Naive B cell (primary cell): Measurements from ENCODE around the gene TM4SF4. TPM values are rescaled to one million over a fixed set of nuclear protein-coding genes. Genes with fewer than 3 reads are reported as not detected.
A peak's percentile ranks its signal among the peaks of the same experiment; 100 is the strongest.

Source experiments
- ATAC-seq, 2 donors: fragments of 150-1000 bp; cut with Tn5 transposase; 2 replicates each; pipeline ENCODE4 v1.10.0; 2021; ENCODE audit warnings: low read depth in 2 of 2, mild to moderate bottlenecking in 2 of 2, moderate library complexity in 2 of 2
- DNase-seq: peaks from one replicate; pipeline ENCODE4 v3.0.0; 2022
- H3K27ac Mint-ChIP-seq, 6 donors: one replicate each; pipeline ENCODE4 v1.8.0; 2020 to 2022; ENCODE audit warnings: mild to moderate bottlenecking in 6 of 6, mixed read lengths in 6 of 6, moderate library complexity in 5 of 6, inconsistent platforms in 2 of 6
- H3K27me3 Mint-ChIP-seq, 3 donors: one replicate each; pipeline ENCODE4 v1.8.0; 2021 to 2022; ENCODE audit warnings: mixed read lengths in 3 of 3, mild to moderate bottlenecking in 1 of 3
- H3K36me3 Mint-ChIP-seq, 2 donors: one replicate each; pipeline ENCODE4 v1.8.0; 2020 to 2022; ENCODE audit warnings: mixed read lengths in 2 of 2, inconsistent platforms in 1 of 2, mild to moderate bottlenecking in 1 of 2
- H3K4me1 Mint-ChIP-seq, 3 donors: one replicate each; pipeline ENCODE4 v1.8.0; 2020 to 2022; ENCODE audit warnings: mixed read lengths in 3 of 3, inconsistent platforms in 1 of 3, mild to moderate bottlenecking in 1 of 3, moderate library complexity in 1 of 3
- H3K4me3 Mint-ChIP-seq, 8 donors: one replicate each; pipeline ENCODE4 v1.8.0; 2020 to 2022; ENCODE audit warnings: mild to moderate bottlenecking in 8 of 8, mixed read lengths in 8 of 8, moderate library complexity in 8 of 8, inconsistent platforms in 2 of 8
- H3K9me3 Mint-ChIP-seq, 7 donors: one replicate each; pipeline ENCODE4 v1.8.0; 2020 to 2022; ENCODE audit warnings: mixed read lengths in 7 of 7, mild to moderate bottlenecking in 5 of 7, inconsistent platforms in 2 of 7, moderate library complexity in 1 of 7
- polyA plus RNA-seq, 6 donors: library from polyadenylated mRNA; unstranded; fragments of 300-500 nt; fragmentation: Illumina TruSeq; gene quantifications; one replicate each; pipeline ENCODE4 v1.2.3, GENCODE V29; 2021; ENCODE audit warnings: low read depth in 6 of 6

TM4SF4 gene
- polyA plus RNA-seq, 6 donors from 2014 or later = not detected

DNA sequence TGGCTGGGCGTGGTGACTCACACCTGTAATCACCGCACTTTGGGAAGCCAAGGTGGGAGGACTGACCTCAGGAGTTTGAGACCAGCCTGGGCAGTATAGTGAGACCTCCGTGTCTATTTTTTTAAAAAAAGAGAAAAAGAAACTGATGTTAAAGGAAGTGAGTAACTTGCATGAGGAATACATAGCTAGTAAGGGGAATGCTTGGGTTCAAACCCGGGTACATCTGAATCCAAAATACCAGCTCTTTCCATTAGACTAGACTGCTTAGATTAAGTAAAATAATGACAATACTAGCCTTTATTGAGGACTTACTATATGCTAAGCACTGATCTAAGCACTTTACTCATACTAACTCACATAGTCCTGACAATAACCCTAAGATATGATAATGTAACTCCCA, 22.4 kb downstream of the TM4SF4 start:
- no peaks in the 10 kb centered on the region for H3K9me3 Mint-ChIP-seq
- H3K27me3 Mint-ChIP-seq = peaks cover 16 to 30% (median 24%) of the 10 kb centered on the region in 3 donors
- DNase-seq (no peak), ATAC-seq (no peak)
- no peaks in the 10 kb centered on the region for H3K36me3 Mint-ChIP-seq
- peak overlapping the region in 1 of 8 donors; percentile 20 for H3K4me3 Mint-ChIP-seq
- H3K27ac Mint-ChIP-seq = no peak overlapping the region
- H3K4me1 Mint-ChIP-seq = peaks cover 0 to 8% (median 4%) of the 10 kb centered on the region in 3 donors

DNA sequence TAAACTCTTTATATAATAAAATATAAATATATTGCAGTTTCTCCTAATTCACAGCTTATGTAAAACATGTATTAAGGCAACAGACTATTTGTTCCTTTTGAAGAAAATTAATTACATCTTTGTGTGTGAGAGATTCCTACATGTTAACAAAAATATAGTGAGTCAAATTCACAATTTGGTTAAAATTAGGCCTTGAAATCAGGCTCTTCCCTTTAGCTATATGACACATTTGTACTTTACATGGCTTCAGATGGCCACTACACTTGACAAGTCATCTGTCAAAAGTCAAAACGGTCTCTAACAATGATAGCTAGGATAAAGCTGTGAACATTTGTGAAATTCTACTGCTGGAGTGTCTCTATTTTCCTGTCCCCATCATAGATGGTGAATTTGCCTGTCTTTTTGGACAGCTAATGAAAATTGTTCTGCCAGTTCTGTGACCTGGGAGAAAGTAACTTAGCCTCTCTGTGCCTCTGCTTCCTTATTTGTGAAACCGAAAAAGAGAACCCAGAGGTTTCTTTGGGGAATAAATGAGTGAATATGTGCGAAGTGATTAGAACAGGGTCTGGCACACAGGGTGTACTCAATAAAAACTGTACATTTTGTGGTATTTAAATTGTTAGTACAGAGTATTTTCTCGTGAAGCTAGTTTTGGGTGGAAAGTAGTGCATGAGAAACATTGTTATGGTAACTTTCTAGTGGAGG, 23.6 kb downstream of the TM4SF4 start:
- no peak overlapping the region for H3K4me3 Mint-ChIP-seq
- H3K4me1 Mint-ChIP-seq = peaks cover 0 to 8% (median 4%) of the 10 kb centered on the region in 3 donors
- H3K9me3 Mint-ChIP-seq = no peaks in the 10 kb centered on the region
- H3K27me3 Mint-ChIP-seq = peaks cover 14 to 27% (median 20%) of the 10 kb centered on the region in 3 donors
- H3K27ac Mint-ChIP-seq = no peak overlapping the region
- no peak for ATAC-seq
- no peak for DNase-seq
- H3K36me3 Mint-ChIP-seq = no peaks in the 10 kb centered on the region

DNA sequence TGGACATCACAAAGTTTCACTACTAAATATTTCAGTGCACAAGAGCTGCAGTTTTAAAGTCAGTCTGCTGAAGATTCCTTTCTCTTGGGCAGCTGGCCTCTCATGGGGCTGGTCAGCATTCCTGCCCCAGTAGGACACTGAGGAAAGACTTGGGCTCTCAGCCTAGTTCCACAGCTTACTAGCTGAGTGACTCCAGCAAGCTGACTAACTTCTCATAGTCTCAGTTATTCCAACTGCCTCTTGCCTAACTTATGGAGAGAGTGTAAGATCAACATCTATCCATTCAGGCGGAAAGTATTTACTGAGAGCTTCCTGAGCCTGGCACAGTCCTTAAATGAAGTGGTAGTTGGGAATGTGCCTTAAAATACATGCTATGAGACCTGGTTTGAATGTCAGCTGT, 27.0 kb downstream of the TM4SF4 start:
- H3K36me3 Mint-ChIP-seq = no peaks in the 10 kb centered on the region
- peaks cover 13 to 16% (median 15%) of the 10 kb centered on the region in 3 donors for H3K27me3 Mint-ChIP-seq
- ATAC-seq (no peak), DNase-seq (no peak)
- H3K4me1 Mint-ChIP-seq = peaks cover 0 to 3% (median 0%) of the 10 kb centered on the region in 3 donors
- H3K9me3 Mint-ChIP-seq = no peaks in the 10 kb centered on the region
- H3K4me3 Mint-ChIP-seq = no peak overlapping the region
- H3K27ac Mint-ChIP-seq = no peak overlapping the region

DNA sequence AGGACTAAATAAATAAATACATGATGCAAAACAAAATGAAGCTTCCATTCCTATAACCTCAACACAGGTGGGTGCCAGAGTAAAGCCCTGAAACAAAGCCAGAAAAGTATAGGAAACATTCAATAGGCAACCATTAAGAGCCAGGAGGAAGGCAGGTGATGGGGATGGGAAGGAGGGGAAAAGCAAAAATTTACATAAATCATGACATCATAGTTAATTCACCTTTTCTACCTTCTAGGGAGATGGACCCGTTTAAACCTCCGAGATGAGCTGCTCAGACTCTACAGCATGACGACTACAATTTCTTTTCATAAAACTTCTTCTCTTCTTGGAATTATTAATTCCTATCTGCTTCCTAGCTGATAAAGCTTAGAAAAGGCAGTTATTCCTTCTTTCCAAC, 27.9 kb downstream of the TM4SF4 start:
- ATAC-seq (no peak), DNase-seq (no peak)
- H3K27ac Mint-ChIP-seq = no peak overlapping the region
- H3K27me3 Mint-ChIP-seq = peaks cover 17 to 19% (median 19%) of the 10 kb centered on the region in 3 donors
- H3K9me3 Mint-ChIP-seq = no peaks in the 10 kb centered on the region
- no peaks in the 10 kb centered on the region for H3K36me3 Mint-ChIP-seq
- H3K4me3 Mint-ChIP-seq = no peak overlapping the region
- H3K4me1 Mint-ChIP-seq = peaks cover 0 to 5% (median 2%) of the 10 kb centered on the region in 3 donors

DNA sequence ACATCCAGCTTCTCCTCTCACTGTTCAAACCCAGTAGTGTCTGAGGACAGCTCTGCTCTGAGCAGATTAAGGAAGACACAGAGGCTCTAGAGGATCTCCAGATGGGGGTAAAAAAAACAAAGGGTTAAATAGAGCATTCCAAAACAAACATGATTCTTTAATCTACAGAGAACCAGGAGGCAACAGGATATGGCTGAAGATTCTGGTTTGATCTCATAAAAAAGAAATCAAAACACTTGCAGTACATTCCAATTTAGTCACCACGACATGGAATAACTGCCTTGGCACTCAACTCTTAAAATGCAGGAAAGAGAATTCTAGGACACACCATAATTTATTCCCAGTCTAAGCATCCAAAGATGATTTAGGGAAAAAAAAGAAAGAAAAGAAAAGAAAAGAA, 32.0 kb downstream of the TM4SF4 start:
- no peaks in the 10 kb centered on the region for H3K36me3 Mint-ChIP-seq
- H3K27me3 Mint-ChIP-seq = peaks cover 13 to 22% (median 15%) of the 10 kb centered on the region in 3 donors
- H3K27ac Mint-ChIP-seq = no peak overlapping the region
- peaks cover 0 to 13% (median 10%) of the 10 kb centered on the region in 3 donors for H3K4me1 Mint-ChIP-seq
- DNase-seq (no peak), ATAC-seq (no peak)
- H3K4me3 Mint-ChIP-seq = no peak overlapping the region
- H3K9me3 Mint-ChIP-seq = no peaks in the 10 kb centered on the region

DNA sequence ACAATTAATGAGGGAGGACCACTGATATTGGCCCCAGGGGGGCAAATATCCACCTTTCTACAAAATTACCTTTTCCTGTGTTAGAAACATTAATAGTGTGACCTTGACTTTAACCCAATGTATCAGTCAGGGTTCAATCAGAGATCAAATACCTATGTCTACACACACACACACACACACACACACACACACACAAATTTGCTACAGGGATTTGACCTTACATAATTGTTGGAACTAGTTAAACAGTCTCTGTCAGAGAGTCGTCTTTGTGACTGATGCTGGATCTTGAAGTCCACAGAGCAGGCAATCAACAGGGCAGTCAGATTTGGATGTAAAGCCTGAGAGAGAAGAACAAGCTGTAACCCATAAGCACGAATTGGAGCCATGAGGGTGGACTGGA, 32.5 kb downstream of the TM4SF4 start:
- peaks cover 12 to 18% (median 15%) of the 10 kb centered on the region in 3 donors for H3K27me3 Mint-ChIP-seq
- DNase-seq = no peak
- H3K36me3 Mint-ChIP-seq = no peaks in the 10 kb centered on the region
- no peak overlapping the region for H3K4me3 Mint-ChIP-seq
- no peak overlapping the region for H3K27ac Mint-ChIP-seq
- ATAC-seq = no peak
- peaks cover 0 to 13% (median 10%) of the 10 kb centered on the region in 3 donors for H3K4me1 Mint-ChIP-seq
- H3K9me3 Mint-ChIP-seq = no peaks in the 10 kb centered on the region

DNA sequence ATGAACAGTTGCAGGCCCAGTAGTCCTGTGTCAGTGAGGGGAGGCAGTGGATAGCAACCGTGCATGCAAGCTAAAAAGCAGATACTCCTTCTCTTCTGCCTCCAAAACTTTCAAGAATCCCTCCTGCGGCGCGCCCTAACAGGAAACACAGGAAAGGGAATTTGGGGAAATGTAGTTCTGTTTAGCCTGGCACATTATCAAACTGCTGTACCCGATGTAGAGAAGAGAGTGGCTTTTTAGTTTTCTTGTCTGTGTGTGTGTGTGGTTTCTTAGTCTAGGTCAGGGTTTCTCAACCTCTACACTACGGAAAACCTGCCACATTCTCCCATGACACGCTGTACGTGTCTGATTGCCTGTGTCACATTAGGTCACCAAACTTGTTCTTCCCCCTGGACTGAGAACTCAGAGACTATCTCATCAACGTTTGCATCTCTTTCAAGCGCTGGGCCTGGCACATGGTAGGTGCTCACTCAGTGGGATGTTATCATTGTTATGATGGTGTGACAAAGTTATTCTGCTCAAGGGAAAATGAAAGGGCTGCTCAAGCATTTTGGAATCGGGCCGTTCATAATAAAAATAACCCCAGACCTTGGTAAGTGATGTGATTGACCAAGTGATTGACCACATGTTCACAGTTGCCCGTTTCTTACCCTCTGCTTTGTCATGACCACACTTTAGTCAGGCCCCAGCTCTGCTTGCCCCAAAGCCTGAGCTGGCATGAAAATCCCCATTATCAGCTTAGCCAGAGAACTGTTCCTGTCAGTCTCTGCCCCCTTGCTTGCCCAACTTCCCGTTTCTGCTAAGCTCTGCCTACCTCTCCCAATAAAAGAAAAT, 33.2 kb downstream of the TM4SF4 start:
- peaks cover 19 to 21% (median 19%) of the 10 kb centered on the region in 3 donors for H3K27me3 Mint-ChIP-seq
- peak overlapping the region in 6 of 8 donors; percentile 1 to 69 (median 55) for H3K4me3 Mint-ChIP-seq
- peaks cover 0 to 20% (median 10%) of the 10 kb centered on the region in 3 donors for H3K4me1 Mint-ChIP-seq
- no peaks in the 10 kb centered on the region for H3K36me3 Mint-ChIP-seq
- peak; percentile 36 to 37 for ATAC-seq
- H3K27ac Mint-ChIP-seq = peak overlapping the region in 3 of 6 donors; percentile 4 to 88 (median 33)
- no peaks in the 10 kb centered on the region for H3K9me3 Mint-ChIP-seq
- DNase-seq = no peak

DNA sequence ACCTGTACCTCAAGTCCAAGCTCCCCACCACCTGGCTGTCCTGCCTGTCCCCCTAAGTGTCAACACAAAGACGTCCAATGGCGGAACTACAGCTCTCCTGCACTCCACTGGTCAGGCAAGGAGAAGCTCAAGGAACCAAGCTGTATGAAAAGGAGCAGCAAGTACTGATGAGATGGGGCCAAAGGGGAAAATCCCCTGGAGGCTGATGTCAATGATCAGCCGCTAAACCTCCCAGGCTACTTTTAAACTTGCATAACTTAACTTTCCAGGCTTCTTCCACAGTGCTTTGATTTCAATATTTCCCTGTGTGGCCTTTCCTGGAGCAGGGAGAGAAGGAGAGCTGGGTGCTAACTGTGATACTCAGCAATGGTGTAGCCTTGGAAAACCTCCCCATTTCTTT, 35.0 kb downstream of the TM4SF4 start:
- peaks cover 14 to 21% (median 19%) of the 10 kb centered on the region in 3 donors for H3K27me3 Mint-ChIP-seq
- DNase-seq (no peak), ATAC-seq (no peak)
- no peak overlapping the region for H3K27ac Mint-ChIP-seq
- no peaks in the 10 kb centered on the region for H3K9me3 Mint-ChIP-seq
- H3K36me3 Mint-ChIP-seq = no peaks in the 10 kb centered on the region
- H3K4me1 Mint-ChIP-seq = peaks cover 0 to 20% (median 10%) of the 10 kb centered on the region in 3 donors
- no peak overlapping the region for H3K4me3 Mint-ChIP-seq

DNA sequence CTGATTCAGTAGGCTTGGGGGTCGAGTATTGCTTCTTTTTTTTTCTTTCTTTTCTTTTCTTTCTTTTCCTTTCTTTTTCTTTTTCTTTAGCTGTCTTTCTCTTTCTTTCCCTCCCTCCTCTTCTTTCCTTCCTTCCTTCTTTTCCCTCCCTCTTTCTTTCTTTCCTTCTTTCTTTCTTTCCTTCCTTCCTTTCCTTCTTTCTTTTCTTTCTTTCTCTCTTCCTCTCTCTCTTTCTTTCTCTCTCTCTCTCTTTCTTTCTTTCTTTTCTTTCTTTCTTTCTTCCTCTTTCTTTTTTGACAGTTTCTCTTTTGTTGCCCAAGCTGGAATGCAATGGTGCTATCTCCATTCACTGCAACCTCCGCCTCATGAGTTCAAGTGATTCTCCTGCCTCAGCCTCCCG, 36.0 kb downstream of the TM4SF4 start:
- Mint-ChIP-seq H3K4me3 (no peak overlapping the region), H3K27ac (peak overlapping the region in 1 of 6 donors; percentile 47), H3K4me1 (peaks cover 0 to 20% (median 10%) of the 10 kb centered on the region in 3 donors), H3K9me3 (no peaks in the 10 kb centered on the region), H3K27me3 (peaks cover 8 to 28% (median 25%) of the 10 kb centered on the region in 3 donors), H3K36me3 (no peaks in the 10 kb centered on the region)
- no peak for DNase-seq
- ATAC-seq = no peak

DNA sequence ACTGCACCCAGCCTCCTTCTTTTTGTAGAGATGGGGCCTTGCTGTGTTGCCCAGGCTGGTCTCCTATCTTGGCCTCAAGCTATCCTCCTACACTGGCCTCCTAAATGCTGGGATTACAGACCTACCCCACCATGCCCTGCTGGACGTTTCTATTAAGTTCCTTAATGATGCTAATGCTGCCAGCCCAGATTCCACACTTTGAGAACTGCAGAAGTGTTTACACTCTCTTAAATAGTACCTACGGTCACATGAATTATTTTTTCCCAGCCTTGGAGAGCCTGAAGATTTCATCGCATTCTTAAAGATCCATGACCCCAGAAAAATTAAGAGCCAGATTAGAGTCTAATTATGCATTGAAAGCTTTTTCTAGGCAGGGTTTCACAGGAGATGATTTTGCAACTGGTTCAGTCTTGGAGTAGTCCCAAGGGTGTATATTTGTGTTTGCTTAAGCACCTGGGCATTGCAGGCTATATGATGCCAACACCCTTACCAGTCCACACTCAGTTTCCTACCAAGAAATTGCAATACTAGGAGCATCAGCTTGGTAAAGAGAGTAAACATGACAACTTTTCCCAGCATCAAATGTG, 36.6 kb downstream of the TM4SF4 start:
- no peaks in the 10 kb centered on the region for H3K36me3 Mint-ChIP-seq
- no peak for DNase-seq
- peaks cover 0 to 20% (median 10%) of the 10 kb centered on the region in 3 donors for H3K4me1 Mint-ChIP-seq
- ATAC-seq = no peak
- no peak overlapping the region for H3K4me3 Mint-ChIP-seq
- no peak overlapping the region for H3K27ac Mint-ChIP-seq
- peaks cover 8 to 29% (median 25%) of the 10 kb centered on the region in 3 donors for H3K27me3 Mint-ChIP-seq
- no peaks in the 10 kb centered on the region for H3K9me3 Mint-ChIP-seq

DNA sequence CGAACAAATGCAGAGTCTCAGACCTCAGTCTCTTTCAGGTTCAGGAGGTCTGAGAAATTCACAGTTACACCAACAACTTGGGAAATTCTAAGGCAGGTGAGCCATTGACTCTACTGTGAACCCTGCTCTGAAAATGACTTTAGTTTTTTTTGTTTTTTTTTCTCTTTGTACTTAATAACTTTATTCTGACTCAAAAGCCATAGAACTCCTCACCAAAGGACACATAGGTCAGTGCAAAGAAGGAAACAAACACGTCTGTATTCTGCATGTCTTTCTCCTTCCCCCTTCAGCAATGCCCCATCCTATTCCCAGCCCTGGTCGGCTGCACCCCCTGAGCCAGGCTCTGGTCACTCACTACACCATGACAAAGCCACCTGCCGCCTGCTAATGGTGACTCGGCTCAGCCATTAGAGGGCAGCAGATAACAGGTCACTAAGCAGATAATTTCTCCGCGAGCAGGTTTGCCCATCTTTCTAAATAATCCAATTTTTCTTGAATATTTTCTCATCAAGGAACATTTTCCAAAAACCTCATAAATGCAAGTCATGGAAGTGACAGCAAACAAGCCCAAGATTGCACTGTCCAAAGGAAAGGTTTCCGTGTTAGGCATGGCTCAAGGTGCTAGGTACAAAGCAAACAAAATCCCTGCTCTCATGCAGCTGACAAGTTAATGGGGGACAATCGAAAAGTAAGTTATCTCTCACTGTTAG, 37.7 kb downstream of the TM4SF4 start:
- no peak overlapping the region for H3K27ac Mint-ChIP-seq
- H3K27me3 Mint-ChIP-seq = peaks cover 4 to 22% (median 22%) of the 10 kb centered on the region in 3 donors
- no peaks in the 10 kb centered on the region for H3K9me3 Mint-ChIP-seq
- peak in 1 of 2 donors; percentile 35 for ATAC-seq
- H3K4me3 Mint-ChIP-seq = no peak overlapping the region
- H3K36me3 Mint-ChIP-seq = no peaks in the 10 kb centered on the region
- peaks cover 0 to 20% (median 10%) of the 10 kb centered on the region in 3 donors for H3K4me1 Mint-ChIP-seq
- DNase-seq = peak; percentile 8

DNA sequence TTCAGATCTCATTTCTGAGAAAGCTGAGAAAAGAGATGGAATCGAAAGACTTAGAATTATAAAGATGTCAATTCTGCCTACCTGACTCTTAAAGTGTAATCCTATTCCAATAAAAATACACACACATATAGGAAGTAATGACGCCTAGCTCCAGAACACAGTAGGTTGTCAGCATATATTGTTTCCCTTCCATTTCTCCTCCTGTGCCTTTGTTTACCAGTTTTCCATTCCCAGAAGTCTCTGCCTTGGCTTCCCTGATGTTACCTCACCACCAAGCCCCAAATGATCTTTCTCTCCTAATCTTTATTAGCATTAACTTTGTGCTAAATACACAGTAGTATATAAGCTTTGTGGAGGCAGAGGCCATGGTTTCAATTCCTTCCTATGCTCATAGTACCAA, 40.0 kb downstream of the TM4SF4 start:
- H3K27me3 Mint-ChIP-seq = peaks cover 4 to 22% (median 21%) of the 10 kb centered on the region in 3 donors
- H3K36me3 Mint-ChIP-seq = no peaks in the 10 kb centered on the region
- H3K27ac Mint-ChIP-seq = no peak overlapping the region
- H3K4me3 Mint-ChIP-seq = no peak overlapping the region
- ATAC-seq (no peak), DNase-seq (no peak)
- peaks cover 0 to 7% (median 0%) of the 10 kb centered on the region in 3 donors for H3K4me1 Mint-ChIP-seq
- no peaks in the 10 kb centered on the region for H3K9me3 Mint-ChIP-seq

DNA sequence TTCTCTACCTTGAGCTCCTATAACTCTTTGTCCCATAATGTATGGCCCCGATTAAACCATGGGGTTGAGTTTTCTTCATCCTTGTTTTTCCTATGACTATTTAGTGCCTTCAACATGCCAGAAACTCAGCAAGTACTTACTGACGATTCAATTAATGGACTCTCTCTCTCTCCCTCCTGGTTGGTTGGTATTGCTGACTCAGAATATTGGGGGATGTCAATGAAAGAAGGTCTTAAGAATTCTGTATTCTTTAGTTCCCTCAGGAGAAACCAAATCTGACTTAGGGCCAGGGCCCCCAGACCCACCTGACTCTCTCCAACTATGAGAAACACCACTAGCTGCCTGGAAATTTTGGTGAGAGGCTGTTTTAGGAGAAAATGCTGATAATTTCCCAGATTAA, 40.8 kb downstream of the TM4SF4 start:
- peaks cover 0 to 7% (median 0%) of the 10 kb centered on the region in 3 donors for H3K4me1 Mint-ChIP-seq
- H3K36me3 Mint-ChIP-seq = no peaks in the 10 kb centered on the region
- H3K27me3 Mint-ChIP-seq = peaks cover 4 to 22% (median 21%) of the 10 kb centered on the region in 3 donors
- H3K4me3 Mint-ChIP-seq = no peak overlapping the region
- no peak overlapping the region for H3K27ac Mint-ChIP-seq
- DNase-seq (no peak), ATAC-seq (no peak)
- no peaks in the 10 kb centered on the region for H3K9me3 Mint-ChIP-seq
